CD4-positive, alpha-beta T cell treated with Interleukin-4 for 4 hours (primary cell): ENCODE measurements around the gene PTH1R.

ENCODE experiments used
- DNase-seq: peaks from one replicate; pipeline ENCODE4 v3.0.0-alpha.2; 2020

The PTH1R gene

DNA sequence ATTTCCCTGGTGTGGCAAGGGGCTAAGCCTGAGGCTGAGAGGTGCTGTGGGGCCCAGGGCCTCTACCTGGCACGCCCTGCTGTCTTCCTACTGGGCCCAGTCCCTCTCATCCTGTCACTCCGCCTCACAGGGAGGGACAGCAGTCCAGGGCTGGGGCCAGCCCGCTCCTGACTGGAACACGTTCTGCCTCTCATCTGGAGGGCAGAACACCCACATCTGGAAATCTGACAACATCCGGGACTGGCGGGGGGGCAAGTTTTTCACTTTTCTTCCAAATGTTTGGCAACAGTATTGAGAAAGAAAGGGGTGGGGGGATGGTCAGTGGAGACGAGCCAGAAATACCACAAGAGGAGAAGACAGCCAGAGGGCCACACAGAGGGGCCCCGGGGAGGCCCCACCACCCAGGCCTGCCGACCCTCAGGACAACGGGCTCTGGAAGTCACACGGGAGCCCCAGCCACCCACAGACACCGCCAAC, 12.5 kb upstream of the PTH1R start:
- DNase-seq, result no peak

- no peak for DNase-seq
These were observed 12.0 kb upstream of the PTH1R start for GRCh38 chr3:46865546-46865945.

DNA sequence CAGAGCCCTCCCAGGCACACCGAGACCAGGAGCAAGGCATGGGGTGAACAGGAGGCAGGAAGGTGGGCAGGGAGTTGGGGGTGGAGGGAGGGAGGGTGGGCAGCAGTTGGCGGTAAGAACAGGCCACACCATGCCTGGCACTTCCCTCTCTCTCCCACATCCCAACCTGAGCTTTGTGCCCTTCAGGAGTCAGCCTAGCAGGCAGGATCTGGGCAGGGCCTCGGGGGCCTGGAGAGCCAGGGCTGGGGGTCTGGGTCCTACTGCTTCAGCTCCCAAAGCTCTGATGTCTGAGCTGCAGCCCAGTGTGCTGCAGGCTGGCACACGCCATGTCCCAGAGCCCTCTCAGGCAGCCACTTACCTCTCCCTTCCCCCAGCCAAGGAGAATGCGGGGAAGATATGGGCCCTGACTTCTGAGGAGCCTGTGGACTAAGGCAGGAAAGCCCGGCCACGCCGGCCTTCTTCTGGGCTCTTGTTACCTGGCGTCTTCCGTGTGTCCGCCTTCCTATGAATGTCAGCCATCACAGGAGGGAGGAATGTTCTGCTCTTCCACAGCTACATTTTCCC, 11.4 kb upstream of the PTH1R start:
- no peak for DNase-seq

DNA sequence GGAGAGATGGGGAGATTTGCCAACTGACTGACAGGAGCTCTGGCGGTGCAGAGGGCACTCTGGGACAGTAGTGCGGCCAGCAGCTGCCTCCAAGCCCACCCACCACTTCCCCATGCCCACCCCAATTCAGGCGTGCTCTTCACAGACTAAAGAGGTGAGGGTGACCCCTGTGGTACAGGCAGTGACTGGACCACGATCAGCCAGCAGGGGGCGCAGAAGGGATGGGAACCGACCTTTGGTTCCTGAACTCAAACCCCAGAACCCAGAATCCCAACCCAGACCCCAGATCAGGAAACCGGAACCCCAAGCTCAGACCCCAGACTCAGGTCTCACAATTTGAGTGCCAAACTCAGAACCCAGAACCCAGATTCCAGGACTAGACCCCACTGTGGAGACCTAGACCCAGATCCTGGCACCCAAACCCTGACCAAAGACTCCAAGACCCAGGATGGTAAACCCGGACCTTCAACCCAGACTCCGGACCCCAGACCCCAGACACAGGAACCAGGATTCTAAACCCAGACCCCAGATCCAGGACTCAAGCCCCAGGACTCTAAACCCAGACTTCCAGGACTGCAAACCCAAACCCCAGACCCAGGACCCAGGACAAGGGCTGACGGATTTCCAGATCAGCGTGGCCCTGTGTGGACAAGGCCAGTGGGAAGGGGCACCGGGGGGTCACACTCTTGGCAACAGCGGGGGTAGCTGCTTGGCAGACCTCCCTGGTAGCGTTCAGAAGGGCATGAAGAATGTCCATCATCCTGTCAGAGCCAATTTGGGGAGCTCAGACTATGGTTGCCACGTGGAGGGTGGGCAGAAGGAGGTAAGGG, 10.6 kb upstream of the PTH1R start:
- peak; percentile 69 for DNase-seq

GRCh38 chr3:46867550-46867898, 10.0 kb upstream of the PTH1R start:
- DNase-seq, result no peak

GRCh38 chr3:46868287-46868686, 9.2 kb upstream of the PTH1R start:
- no peak for DNase-seq

DNA sequence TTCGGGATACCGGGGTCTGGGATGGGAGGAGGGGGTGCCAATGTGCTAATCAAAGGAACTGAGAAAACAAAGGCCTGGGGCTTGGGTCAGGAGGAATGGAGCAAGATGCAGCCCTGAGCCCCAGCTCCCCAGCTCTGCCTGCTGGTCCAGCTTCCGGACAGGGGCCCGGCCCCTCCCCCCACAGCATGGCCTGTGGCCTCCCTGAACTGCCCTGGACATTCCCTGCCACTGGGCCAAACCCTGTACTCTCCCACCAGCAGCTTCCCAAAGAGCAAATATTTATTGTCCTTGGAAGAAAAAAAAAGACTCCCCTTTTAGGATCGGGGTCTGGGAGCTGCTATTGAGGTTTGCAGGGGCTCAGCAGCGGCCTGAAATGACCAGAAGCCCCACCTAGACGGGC, 8.6 kb upstream of the PTH1R start:
- DNase-seq, result no peak

- no peak for DNase-seq
These were observed 8.1 kb upstream of the PTH1R start for GRCh38 chr3:46869440-46869839.

DNA sequence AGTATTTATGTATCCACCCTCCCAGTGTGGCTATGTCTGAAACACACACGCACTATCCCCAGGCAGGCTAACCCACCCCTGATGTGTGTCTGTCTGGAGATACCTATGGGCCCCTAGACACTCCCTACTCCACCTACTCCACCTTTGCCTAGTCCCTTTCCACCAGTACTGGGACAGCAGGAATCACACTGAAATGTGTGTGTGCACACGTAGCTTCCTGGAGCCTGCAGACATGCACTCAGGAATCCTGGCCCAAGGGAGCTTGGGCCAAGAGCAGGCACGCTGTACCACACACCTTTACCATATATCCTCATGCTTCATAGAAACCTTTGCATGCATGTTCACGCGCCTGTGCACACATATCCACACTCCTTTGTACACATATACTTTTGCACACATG, 6.9 kb upstream of the PTH1R start:
- DNase-seq, result no peak

GRCh38 chr3:46871222-46871621, 6.3 kb upstream of the PTH1R start:
- DNase-seq, result no peak

GRCh38 chr3:46873521-46873920, 4.0 kb upstream of the PTH1R start:
- no peak for DNase-seq

DNA sequence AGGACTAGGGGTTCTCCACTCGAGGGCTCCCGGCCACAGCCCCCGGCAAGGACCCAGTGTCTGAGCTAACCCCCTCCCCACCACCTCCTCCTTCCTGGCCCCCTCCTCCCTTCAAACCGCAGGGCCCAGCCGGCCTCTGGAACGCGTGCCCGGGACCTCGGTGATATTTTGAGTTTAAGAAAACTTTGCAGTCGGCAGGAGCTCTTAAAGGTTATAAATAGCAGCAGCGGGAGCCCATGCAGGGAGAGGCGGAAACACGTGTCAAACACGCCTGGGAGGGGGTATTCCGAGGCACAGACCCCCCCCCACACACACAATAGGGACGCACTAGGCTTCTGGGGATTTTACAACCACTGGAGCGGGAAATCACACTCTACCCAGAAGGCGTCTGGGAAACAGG, 3.1 kb upstream of the PTH1R start:
- no peak for DNase-seq

- no peak for DNase-seq
These were observed 2.0 kb upstream of the PTH1R start for GRCh38 chr3:46875560-46875959.

DNA sequence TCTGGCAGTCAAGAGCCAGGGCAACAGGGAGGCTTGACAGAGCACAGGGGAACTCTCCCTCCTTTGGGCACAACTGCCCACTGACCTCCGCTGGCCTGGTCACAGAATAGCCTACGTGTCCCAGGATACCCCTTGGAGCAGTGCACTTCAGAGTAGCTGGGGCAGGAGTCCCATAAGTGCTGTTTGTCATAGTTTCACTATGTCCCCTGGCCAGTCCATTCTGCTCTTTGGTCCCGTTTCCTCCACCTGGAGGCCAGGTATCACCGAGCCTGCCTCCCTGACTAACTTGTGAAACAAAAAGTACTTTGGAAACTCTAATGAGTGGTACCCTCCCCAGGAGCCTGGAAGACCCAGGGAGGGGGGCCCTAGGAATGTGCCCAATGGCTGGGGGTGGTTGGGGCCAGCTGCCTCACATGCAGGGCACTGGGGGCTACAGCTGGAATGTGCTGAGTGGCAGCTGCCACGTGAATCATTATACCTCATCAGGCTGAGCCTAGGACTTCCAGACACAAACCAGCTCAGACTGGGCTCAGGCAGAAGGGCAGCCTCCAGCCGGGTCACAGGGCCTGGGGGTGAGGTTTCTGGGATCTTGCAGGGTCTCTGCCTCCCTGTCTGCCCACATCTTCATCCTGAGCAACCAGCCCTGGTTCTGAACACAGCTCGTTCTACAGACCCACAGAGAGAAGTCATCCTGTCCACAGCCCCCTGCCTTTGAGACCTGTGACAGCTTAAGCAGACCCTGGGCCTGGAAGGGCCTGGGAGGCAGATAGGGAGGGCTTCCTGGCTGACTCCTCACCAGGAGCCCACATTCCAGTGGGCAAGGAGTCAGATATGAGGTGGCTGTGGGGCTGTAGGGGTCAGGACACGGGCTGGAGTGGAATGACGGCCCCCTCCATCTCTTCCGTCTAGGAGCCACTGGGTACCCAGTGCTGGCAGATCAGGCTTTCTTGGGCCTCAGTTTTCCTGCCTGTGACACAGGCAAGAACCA, 914 bp upstream of the PTH1R start:
- DNase-seq, result no peak

- DNase-seq, result no peak
These were observed 1.4 kb downstream of the PTH1R start for GRCh38 chr3:46878781-46879436.

GRCh38 chr3:46880884-46881595, 3.5 kb downstream of the PTH1R start:
- DNase-seq, result no peak

DNA sequence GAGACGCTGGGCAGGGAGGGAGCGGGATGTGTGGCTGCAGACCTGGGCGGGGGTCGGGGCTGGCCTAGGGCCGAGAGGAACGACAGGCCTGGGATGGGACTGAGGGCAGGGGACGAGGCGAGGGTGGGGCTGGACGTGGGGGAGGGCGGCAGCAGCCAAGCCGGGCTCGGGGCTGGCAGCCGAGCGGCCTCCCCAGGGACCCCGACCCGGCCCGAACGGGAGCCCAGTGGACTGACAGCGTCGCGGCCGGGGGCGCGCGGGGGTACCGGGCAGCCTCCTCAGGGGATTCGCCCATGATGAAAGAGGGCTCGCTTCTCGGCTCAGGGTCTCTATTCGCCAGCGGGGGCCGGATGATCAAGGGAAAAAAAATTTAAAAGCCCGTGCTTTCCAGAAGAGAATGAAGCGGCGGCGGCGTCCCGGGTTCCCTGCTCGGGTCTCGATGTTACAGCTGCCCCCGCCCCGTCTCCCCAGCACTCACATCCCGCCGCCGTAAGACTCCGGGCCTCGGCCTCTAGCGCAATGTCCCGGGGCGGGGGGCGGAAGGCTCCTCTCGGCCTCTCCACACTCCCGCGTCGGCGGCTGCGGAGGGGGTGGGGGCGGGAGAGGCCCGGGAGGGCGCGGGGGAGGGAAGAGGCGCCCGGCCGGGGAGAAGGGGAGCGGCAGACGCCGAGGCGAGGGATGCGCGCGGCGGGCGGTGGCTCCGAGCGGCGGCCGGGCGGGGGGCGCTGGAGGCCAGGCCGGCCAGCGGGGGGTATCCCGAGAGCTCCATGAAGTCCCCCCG, 4.3 kb downstream of the PTH1R start:
- DNase-seq, result no peak

GRCh38 chr3:46882377-46883053, 5.0 kb downstream of the PTH1R start:
- DNase-seq, result no peak

DNA sequence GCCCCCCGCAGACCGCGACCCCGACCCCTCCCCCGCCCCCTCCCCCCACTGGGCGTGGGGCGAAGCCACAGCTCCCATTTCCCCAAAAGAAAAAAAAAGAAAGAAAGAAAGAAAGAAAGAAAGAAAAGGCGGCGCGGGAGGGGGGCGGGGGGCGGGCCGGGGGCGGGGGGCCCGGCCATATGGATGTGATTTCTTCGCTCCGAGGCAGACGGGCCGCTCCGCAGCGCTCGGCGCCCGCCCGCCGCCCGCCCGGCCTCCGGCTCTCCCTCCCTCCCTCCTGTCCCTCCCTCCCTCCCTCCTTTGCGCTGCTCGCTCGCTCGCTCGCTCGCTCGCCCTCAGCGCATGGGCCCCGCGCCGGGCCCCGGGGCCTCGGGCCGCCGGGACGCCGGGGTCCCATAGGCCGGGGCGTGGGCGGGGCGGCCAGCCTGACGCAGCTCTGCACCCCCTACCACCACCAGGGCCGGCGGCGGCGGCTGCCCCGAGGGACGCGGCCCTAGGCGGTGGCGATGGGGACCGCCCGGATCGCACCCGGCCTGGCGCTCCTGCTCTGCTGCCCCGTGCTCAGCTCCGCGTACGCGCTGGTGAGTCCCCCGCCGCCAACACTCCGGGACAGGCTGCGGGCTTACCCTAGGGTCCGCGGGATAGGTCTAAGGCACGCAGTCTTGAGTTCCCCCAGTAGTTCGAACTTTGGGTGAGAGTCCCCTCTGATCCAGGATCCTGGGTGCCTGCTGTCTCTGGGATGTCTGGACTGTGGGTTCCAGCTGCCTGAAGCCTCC, 5.7 kb downstream of the PTH1R start:
- DNase-seq, result no peak

- no peak for DNase-seq
These were observed 6.3 kb downstream of the PTH1R start for GRCh38 chr3:46883830-46884185.
